ENCODE data around the gene FAM13C. TPM values are rescaled to one million over a fixed set of nuclear protein-coding genes. Genes with fewer than 3 reads are reported as not detected.

The FAM13C gene
- total RNA-seq, 4 donors from 2014 or later, result 5.0 to 18.5 (median 9.7) TPM

DNA sequence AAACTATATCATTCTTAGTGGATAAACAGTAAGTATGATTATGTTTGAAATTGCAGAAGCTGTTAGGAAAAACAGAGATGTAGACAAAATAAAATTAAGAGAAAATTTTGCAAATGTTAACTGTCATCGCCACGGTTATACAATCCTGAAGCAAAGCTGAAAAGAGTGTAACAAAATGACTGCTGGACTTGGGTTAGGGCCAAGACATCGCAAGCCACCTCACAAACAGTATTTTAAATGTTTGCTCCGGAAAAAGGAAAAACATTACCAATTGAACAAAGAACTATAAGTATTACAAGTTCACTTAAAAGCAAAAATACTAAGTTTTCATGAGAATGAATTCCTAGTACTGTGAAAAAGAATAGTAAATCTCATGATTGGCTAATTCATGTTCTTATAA is 60.0 kb downstream of the FAM13C start:
- TF ChIP-seq POLR2A (IDR thresholded peaks at IDR 0.05), result no peak
- TF ChIP-seq, protein P1, sequence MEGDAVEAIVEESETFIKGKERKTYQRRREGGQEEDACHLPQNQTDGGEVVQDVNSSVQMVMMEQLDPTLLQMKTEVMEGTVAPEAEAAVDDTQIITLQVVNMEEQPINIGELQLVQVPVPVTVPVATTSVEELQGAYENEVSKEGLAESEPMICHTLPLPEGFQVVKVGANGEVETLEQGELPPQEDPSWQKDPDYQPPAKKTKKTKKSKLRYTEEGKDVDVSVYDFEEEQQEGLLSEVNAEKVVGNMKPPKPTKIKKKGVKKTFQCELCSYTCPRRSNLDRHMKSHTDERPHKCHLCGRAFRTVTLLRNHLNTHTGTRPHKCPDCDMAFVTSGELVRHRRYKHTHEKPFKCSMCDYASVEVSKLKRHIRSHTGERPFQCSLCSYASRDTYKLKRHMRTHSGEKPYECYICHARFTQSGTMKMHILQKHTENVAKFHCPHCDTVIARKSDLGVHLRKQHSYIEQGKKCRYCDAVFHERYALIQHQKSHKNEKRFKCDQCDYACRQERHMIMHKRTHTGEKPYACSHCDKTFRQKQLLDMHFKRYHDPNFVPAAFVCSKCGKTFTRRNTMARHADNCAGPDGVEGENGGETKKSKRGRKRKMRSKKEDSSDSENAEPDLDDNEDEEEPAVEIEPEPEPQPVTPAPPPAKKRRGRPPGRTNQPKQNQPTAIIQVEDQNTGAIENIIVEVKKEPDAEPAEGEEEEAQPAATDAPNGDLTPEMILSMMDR (IDR thresholded peaks at IDR 0.05), result no peak
- WGBS, 2 donors, result 84 to 91% methylated on average over 4 of the region's 4 CpGs
- no peak for DNase-seq (ENCODE audit: low spot score in 2 of 2)
- no peak overlapping the region for H3K4me3 ChIP-seq (ENCODE audit: low read depth, poor library complexity, severe bottlenecking)
- intact Hi-C loops (cut with DNase I; ENCODE audit: low total_unique reads), result no loop called here

DNA sequence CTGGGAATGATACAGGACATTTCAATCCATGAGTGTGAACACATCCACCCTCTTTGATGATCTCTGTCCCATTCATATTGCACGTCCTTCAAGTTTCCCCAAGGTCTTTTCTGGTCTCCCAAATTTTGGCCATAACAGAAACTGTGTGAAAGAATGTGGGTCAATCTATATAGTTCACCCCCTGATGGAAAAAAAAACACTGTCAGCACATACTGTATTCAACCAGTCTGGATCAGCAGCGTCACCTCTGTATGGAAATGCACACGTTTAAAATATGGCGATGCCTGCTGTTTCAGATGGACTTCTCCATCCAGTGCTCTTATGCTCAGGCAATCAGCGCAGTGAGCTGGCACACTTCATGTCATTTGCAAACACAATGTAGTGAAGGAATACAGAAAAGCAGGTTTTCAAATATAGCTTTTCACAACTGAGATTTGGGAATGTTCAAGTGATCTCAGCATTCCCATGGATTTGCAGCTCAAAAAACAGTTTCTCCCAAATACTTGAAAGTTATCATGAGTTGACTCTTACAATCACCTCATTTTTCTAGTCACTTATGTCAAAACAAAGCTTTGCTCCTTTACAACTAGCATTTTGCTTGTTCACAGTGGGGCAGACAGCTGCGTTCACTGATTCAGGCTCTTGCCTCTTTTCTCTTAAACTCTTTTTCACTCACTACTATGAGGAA is 61.1 kb downstream of the FAM13C start:
- no peak overlapping the region for H3K4me3 ChIP-seq (ENCODE audit: low read depth, poor library complexity, severe bottlenecking)
- intact Hi-C loops (cut with DNase I; ENCODE audit: low total_unique reads), result no loop called here
- no peak for DNase-seq (ENCODE audit: low spot score in 2 of 2)
- 96 to 97% methylated on average over 6 of the region's 6 CpGs for WGBS, 2 donors
- TF ChIP-seq, protein P1 (IDR thresholded peaks at IDR 0.05), result no peak
- no peak for TF ChIP-seq POLR2A (IDR thresholded peaks at IDR 0.05)

DNA sequence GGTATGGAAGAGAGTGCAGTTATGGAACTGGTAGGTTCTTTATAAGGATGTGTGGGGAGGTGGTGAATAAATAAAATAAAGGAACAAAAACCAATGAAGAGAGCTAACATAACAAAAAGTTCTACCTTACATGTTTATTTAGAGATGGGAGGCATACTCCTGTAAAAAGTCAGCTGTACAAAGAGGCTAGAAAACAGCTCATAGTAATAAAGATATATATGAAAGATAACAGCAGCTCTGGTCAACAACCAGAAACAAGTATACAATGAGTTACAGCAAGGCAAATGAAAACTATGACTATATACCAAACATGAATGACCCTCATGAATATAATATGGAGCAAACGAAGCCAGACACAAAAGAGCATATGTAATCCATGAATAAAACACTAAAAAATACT is 62.0 kb downstream of the FAM13C start:
- TF ChIP-seq POLR2A (IDR thresholded peaks at IDR 0.05), result no peak
- TF ChIP-seq, protein P1 (IDR thresholded peaks at IDR 0.05), result no peak
- DNase-seq (ENCODE audit: low spot score in 2 of 2), result no peak
- intact Hi-C loops (cut with DNase I; ENCODE audit: low total_unique reads), result no loop called here
- WGBS, 2 donors, result 71 to 82% methylated on average over 1 of the region's 1 CpG
- no peak overlapping the region for H3K4me3 ChIP-seq (ENCODE audit: low read depth, poor library complexity, severe bottlenecking)

DNA sequence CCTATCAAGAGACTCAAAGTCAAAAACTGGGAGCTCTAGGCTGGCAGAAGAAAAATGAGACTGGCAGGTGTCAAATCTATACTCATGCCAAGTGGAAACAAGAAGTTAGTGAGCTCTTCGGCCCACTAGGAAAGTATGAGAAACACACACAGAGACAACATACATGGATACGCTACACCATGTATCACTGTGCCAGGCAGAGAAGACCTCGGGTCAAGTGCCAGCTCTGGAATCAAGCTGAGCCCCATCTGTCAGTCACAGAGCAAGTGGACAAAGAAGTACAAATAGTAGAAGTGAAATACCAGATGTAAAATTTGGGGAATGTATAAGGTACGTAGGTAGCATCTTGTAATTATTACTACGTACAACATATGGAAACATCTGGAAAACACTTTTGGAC is 62.4 kb downstream of the FAM13C start:
- intact Hi-C loops (cut with DNase I; ENCODE audit: low total_unique reads), result no loop called here
- no peak for DNase-seq (ENCODE audit: low spot score in 2 of 2)
- WGBS, 2 donors, result 70 to 85% methylated on average over 5 of the region's 5 CpGs
- TF ChIP-seq, protein P1 (IDR thresholded peaks at IDR 0.05), result no peak
- no peak for TF ChIP-seq POLR2A (IDR thresholded peaks at IDR 0.05)
- no peak overlapping the region for H3K4me3 ChIP-seq (ENCODE audit: low read depth, poor library complexity, severe bottlenecking)

DNA sequence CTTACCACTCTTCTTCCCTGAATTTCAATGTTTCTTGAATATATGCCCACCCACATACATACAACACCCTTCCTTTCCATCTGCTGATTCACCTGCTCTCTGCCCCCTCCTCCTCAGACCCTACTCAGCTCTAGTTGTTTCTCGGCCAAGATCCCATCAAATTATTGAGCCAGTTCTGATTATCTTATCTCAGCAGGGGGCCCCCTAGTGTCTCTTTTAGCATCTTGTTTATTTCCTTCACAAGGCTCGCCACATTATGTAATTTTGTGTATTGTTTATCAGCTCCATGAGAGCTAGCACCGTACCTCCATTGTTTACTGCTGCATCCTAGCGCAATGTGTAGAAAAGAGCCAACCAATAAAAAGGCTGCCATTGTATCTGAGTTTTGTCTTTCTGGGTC is 71.9 kb downstream of the FAM13C start:
- WGBS, 2 donors, result 92 to 94% methylated on average over 4 of the region's 4 CpGs
- H3K4me3 ChIP-seq (ENCODE audit: low read depth, poor library complexity, severe bottlenecking), result no peak overlapping the region
- no peak for DNase-seq (ENCODE audit: low spot score in 2 of 2)
- intact Hi-C loops (cut with DNase I; ENCODE audit: low total_unique reads), result no loop called here
- TF ChIP-seq, protein P1 (IDR thresholded peaks at IDR 0.05), result no peak
- TF ChIP-seq POLR2A (IDR thresholded peaks at IDR 0.05), result no peak

DNA sequence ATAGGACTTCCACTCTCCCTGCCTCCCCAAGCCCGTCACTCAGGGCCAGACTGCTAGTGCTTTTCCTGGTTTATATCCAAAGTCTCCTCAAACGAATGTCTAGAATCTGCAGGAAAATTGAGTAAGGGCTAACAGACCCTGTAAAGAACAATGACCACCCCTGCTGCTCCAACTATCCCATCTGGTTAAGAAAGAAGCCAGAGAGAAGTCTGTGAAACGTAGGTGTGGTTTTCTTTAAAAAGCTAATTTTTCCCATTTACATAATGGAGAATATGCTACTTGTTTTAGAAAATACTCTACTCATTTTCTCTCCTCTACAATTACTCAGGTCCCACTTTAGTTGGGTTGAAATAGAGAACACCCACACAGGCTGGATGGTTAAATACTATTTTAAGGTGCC is 72.5 kb downstream of the FAM13C start:
- TF ChIP-seq POLR2A (IDR thresholded peaks at IDR 0.05), result no peak
- TF ChIP-seq, protein P1 (IDR thresholded peaks at IDR 0.05), result no peak
- DNase-seq (ENCODE audit: low spot score in 2 of 2), result no peak
- intact Hi-C loops (cut with DNase I; ENCODE audit: low total_unique reads), result loop anchor here (10.0 kb wide), 1 partner anchor 1925 kb away; no protein-coding TSS in a partner anchor
- WGBS, 2 donors, result 85 to 94% methylated on average over 3 of the region's 3 CpGs
- no peak overlapping the region for H3K4me3 ChIP-seq (ENCODE audit: low read depth, poor library complexity, severe bottlenecking)
